CD14-positive monocyte (primary cell): Measurements from ENCODE around the gene WWOX. TPM values are rescaled to one million over a fixed set of nuclear protein-coding genes. Genes with fewer than 3 reads are reported as not detected.

Experiments
- DNase-seq, 3 donors: peaks; one replicate each; pipeline ENCODE4 v3.0.0-alpha.2; 2011 to 2022
- H2AFZ ChIP-seq: 2 replicates; pipeline ENCODE4 v1.6.0; 2012; ENCODE audit warnings: mild to moderate bottlenecking, low read depth, low read length, inconsistent platforms; ENCODE audit not compliant: insufficient read depth, poor library complexity, severe bottlenecking
- H3K27ac ChIP-seq, 2 donors: 1 replicate in 1 of 2; 2 replicates in 1 of 2; pipeline ENCODE4 v1.5.1; 2012 to 2013; ENCODE audit warnings: low read length in 2 of 2, control low read depth in 1 of 2, inconsistent platforms in 1 of 2, low read depth in 1 of 2, mild to moderate bottlenecking in 1 of 2
- H3K27me3 ChIP-seq, 2 donors: one replicate each; pipeline versions ENCODE4 v1.6.0 to v1.6.1; 2011 to 2013; ENCODE audit warnings: low read length in 2 of 2; ENCODE audit not compliant: control insufficient read depth in 2 of 2, insufficient read depth in 2 of 2
- H3K36me3 ChIP-seq, 2 donors: replicated peaks in 1 of 2; 1 replicate in 1 of 2; 2 replicates in 1 of 2; pipeline versions ENCODE4 v1.5.1 to v1.6.1; 2012 to 2013; ENCODE audit warnings: low read length in 2 of 2, control low read depth in 1 of 2, inconsistent platforms in 1 of 2, mild to moderate bottlenecking in 1 of 2; ENCODE audit not compliant: insufficient read depth in 2 of 2, control insufficient read depth in 1 of 2
- H3K4me1 ChIP-seq, 2 donors: 1 replicate in 1 of 2; 2 replicates in 1 of 2; pipeline versions ENCODE4 v1.5.1 to v1.6.1; 2012 to 2013; ENCODE audit warnings: low read length in 2 of 2, control low read depth in 1 of 2, inconsistent platforms in 1 of 2, mild to moderate bottlenecking in 1 of 2, moderate library complexity in 1 of 2; ENCODE audit not compliant: insufficient read depth in 2 of 2, control insufficient read depth in 1 of 2
- H3K4me2 ChIP-seq: replicated peaks from 2 replicates; pipeline ENCODE3; 2012; ENCODE audit warnings: low read length, moderate library complexity, mild to moderate bottlenecking; ENCODE audit not compliant: poor library complexity, severe bottlenecking; ENCODE audit errors: extremely low read depth
- H3K4me3 ChIP-seq, 3 experiments: fragments of 200-600 bp in 1 of 3; sonication (generic) in 1 of 3; replicated peaks in 1 of 3; 1 replicate in 2 of 3; 2 replicates in 1 of 3; pipeline ENCODE4 v1.5.1; 2011 to 2013; ENCODE audit warnings: low read length in 3 of 3, mild to moderate bottlenecking in 3 of 3, control low read depth in 2 of 3, low read depth in 2 of 3, inconsistent platforms in 1 of 3, moderate library complexity in 1 of 3
- H3K79me2 ChIP-seq: 2 replicates; pipeline ENCODE4 v1.6.0; 2012; ENCODE audit warnings: mild to moderate bottlenecking, control low read depth, inconsistent platforms, low read length, moderate library complexity; ENCODE audit not compliant: insufficient read depth
- H3K9ac ChIP-seq: 2 replicates; pipeline ENCODE4 v1.6.0; 2017; ENCODE audit warnings: low read length, mild to moderate bottlenecking; ENCODE audit not compliant: insufficient read depth, poor library complexity, severe bottlenecking
- H3K9me3 ChIP-seq, 2 donors: replicated peaks in 1 of 2; 1 replicate in 1 of 2; 2 replicates in 1 of 2; pipeline versions ENCODE4 v1.5.1 to v1.6.1; 2012 to 2013; ENCODE audit warnings: low read length in 2 of 2, control low read depth in 1 of 2; ENCODE audit not compliant: control insufficient read depth in 1 of 2, insufficient read depth in 1 of 2
- H4K20me1 ChIP-seq: 2 replicates; pipeline ENCODE4 v1.6.0; 2012; ENCODE audit warnings: mild to moderate bottlenecking, low read length, control low read depth, moderate library complexity; ENCODE audit not compliant: insufficient read depth
- H3K27ac Mint-ChIP-seq, 7 donors: one replicate each; pipeline ENCODE4 v1.8.0; 2020; ENCODE audit warnings: mild to moderate bottlenecking in 7 of 7, mixed read lengths in 7 of 7, moderate library complexity in 6 of 7, inconsistent platforms in 2 of 7
- H3K27me3 Mint-ChIP-seq, 3 donors: one replicate each; pipeline ENCODE4 v1.8.0; 2021 to 2022; ENCODE audit warnings: low read depth in 3 of 3, mild to moderate bottlenecking in 3 of 3, mixed read lengths in 3 of 3, moderate library complexity in 3 of 3, inconsistent platforms in 1 of 3
- H3K36me3 Mint-ChIP-seq, 2 donors: one replicate each; pipeline ENCODE4 v1.8.0; 2020; ENCODE audit warnings: mixed read lengths in 2 of 2, inconsistent platforms in 1 of 2, mild to moderate bottlenecking in 1 of 2
- H3K4me1 Mint-ChIP-seq: one replicate; pipeline ENCODE4 v1.8.0; 2020; ENCODE audit warnings: mild to moderate bottlenecking, mixed read lengths
- H3K4me3 Mint-ChIP-seq, 2 donors: one replicate each; pipeline ENCODE4 v1.8.0; 2020; ENCODE audit warnings: mild to moderate bottlenecking in 2 of 2, mixed read lengths in 2 of 2, moderate library complexity in 1 of 2
- H3K9me3 Mint-ChIP-seq, 7 donors: one replicate each; pipeline ENCODE4 v1.8.0; 2020 to 2022; ENCODE audit warnings: mixed read lengths in 7 of 7, mild to moderate bottlenecking in 6 of 7, moderate library complexity in 6 of 7, inconsistent platforms in 2 of 7
- CTCF ChIP-seq: fragments of 200-600 bp; IDR thresholded peaks from one replicate; pipeline ENCODE4 v1.8.0; 2022; ENCODE audit warnings: antibody characterized with exemption, mild to moderate bottlenecking
- WGBS: methylation state at CpG from one replicate; pipeline ENCODE4 v1.1.5; 2013; ENCODE audit warnings: missing lambda C conversion rate; ENCODE audit not compliant: insufficient coverage; 5-methylcytosine and 5-hydroxymethylcytosine counted together
- intact Hi-C, 2 donors: fragments of 100-400 bp; cut with micrococcal nuclease; formaldehyde crosslinking; loops; one replicate each; pipeline versions ENCODE4 v1.15.0 to v1.15.1; 2023
- polyA plus RNA-seq, 3 donors: library from polyadenylated mRNA; depleted of rRNA in 1 of 3; unstranded in 2 of 3; stranded (reverse) in 1 of 3; fragments of 300-500 nt in 2 of 3; fragments of >200 nt in 1 of 3; fragmentation: Illumina TruSeq in 2 of 3; gene quantifications; 1 replicate in 2 of 3; 2 replicates in 1 of 3; pipeline ENCODE4 v1.2.3, GENCODE V29; 2012 to 2021

Gene WWOX
- polyA plus RNA-seq, 3 donors = 4.0 to 7.0 (median 6.3) TPM

DNA sequence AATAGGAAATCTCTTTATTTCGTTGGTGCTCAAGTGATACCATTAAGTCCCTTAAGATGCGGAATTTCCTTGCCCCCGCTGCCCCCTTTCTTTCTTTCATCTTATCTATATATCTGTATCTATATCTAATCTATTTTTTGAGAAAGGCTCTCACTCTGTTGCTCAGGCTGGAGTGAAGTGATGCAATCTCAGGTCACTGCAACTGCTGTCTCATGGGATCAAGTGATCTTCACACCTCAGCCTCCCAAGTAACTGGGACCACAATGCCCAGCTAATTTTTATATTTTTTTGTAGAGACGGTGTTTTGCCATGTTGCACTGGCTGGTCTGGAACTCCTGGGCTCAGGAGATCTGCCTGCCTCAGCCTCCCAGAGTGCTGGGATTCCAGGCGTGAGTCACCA lies 693.5 kb downstream of the WWOX start:
- Histone ChIP-seq H3K36me3 (no peaks in the 10 kb centered on the region), H3K27ac (no peak overlapping the region), H2AFZ (no peak overlapping the region), H3K4me1 (no peaks in the 10 kb centered on the region), H3K4me2 (no peak overlapping the region), H3K27me3 (no peaks in the 10 kb centered on the region), H3K9ac (no peak overlapping the region), H3K9me3 (no peaks in the 10 kb centered on the region), H3K79me2 (no peaks in the 10 kb centered on the region), H3K4me3 (no peak overlapping the region), H4K20me1 (no peaks in the 10 kb centered on the region)
- Mint-ChIP-seq H3K27me3 (peaks cover 0 to 4% (median 0%) of the 10 kb centered on the region in 3 donors), H3K4me3 (no peak overlapping the region), H3K36me3 (no peaks in the 10 kb centered on the region), H3K9me3 (peaks cover 0 to 2% (median 0%) of the 10 kb centered on the region in 7 donors), H3K4me1 (no peaks in the 10 kb centered on the region), H3K27ac (no peak overlapping the region)
- no peak for TF ChIP-seq CTCF
- DNase-seq = no peak
- intact Hi-C loops = no loop called here
- 96% methylated on average over 2 of the region's 5 CpGs for WGBS

DNA sequence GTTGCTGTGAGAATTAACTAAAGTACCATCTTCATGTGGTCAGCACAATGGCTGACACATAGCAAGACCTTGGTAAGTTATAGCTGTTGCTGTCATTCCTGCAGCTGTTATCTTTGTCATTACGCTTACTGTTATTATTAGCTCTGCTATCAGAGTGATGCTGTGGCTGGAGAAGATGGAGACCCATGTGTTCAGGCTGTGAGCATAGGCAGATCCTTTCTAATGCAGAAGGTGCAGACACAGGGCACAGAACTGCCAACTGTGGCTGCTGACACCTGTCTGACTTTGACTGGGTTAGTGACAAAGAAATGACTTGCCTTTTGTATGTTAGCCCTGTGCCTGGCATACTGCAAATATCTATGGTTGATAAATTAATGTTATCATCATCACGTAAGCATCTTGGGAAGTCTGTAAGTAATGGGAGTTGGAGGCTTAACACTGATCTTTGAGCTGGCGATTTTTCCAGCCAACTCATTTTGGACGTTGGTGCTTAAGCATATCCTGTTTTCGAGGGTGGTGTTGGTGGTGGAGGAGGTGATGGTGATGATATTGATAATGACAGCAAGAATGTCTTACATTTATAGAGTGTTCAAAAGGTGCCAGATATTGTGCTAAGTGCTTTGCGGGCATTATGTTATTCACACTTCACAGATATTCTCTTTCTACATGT lies 695.3 kb downstream of the WWOX start:
- Histone ChIP-seq H3K27me3 (no peaks in the 10 kb centered on the region), H3K36me3 (no peaks in the 10 kb centered on the region), H3K79me2 (no peaks in the 10 kb centered on the region), H3K4me1 (no peaks in the 10 kb centered on the region), H3K4me2 (no peak overlapping the region), H4K20me1 (no peaks in the 10 kb centered on the region), H3K4me3 (no peak overlapping the region), H3K27ac (no peak overlapping the region), H3K9me3 (no peaks in the 10 kb centered on the region), H2AFZ (no peak overlapping the region), H3K9ac (no peak overlapping the region)
- Mint-ChIP-seq H3K36me3 (no peaks in the 10 kb centered on the region), H3K4me1 (no peaks in the 10 kb centered on the region), H3K4me3 (no peak overlapping the region), H3K27ac (no peak overlapping the region), H3K27me3 (peaks cover 0 to 4% (median 2%) of the 10 kb centered on the region in 3 donors), H3K9me3 (peaks cover 0 to 2% (median 0%) of the 10 kb centered on the region in 7 donors)
- intact Hi-C loops = no loop called here
- no peak for TF ChIP-seq CTCF
- no peak for DNase-seq
- WGBS = 92% methylated on average over 4 of the region's 6 CpGs
